HG03378 (cell line): ENCODE measurements around the gene QRICH1.

ENCODE experiments used
- ATAC-seq: cut with Tn5 transposase; IDR thresholded peaks from one replicate; pipeline ENCODE4 v1.9.1; 2021; ENCODE audit warnings: mild to moderate bottlenecking, moderate library complexity; ENCODE audit not compliant: unreplicated experiment

The QRICH1 gene

GRCh38 chr3:49035281-49035680, 58.6 kb downstream of the QRICH1 start:
- no peak for ATAC-seq

- ATAC-seq, result no peak
Observed at GRCh38 chr3:49034650-49035049, 59.2 kb downstream of the QRICH1 start.

GRCh38 chr3:49032646-49033304, 61.1 kb downstream of the QRICH1 start:
- no peak for ATAC-seq

GRCh38 chr3:49030321-49030720, 63.5 kb downstream of the QRICH1 start:
- ATAC-seq, result no peak

- no peak for ATAC-seq
Observed at GRCh38 chr3:49029563-49029884, 64.3 kb downstream of the QRICH1 start.

GRCh38 chr3:49028673-49029562, 65.0 kb downstream of the QRICH1 start, which contains the start of gene IMPDH2:
Gene IMPDH2 (minus strand): TSS chr3:49029398. CDS start chr3:49029350, 48 bp downstream.
- peak; percentile 70 for ATAC-seq

GRCh38 chr3:49028298-49028672, 65.6 kb downstream of the QRICH1 start:
- ATAC-seq, result no peak

- ATAC-seq, result no peak
Observed at GRCh38 chr3:49027634-49028033, 66.2 kb downstream of the QRICH1 start.

GRCh38 chr3:49026536-49026935, 67.3 kb downstream of the QRICH1 start:
- no peak for ATAC-seq

- no peak for ATAC-seq
Observed at GRCh38 chr3:49025793-49026520, 67.9 kb downstream of the QRICH1 start.

- no peak for ATAC-seq
Observed at GRCh38 chr3:49025005-49025792, 68.7 kb downstream of the QRICH1 start.

- no peak for ATAC-seq
Observed at GRCh38 chr3:49024449-49024848, 69.4 kb downstream of the QRICH1 start.

GRCh38 chr3:49023775-49024174, 70.1 kb downstream of the QRICH1 start:
- no peak for ATAC-seq

- ATAC-seq, result no peak
Observed at GRCh38 chr3:49022688-49023171, 71.1 kb downstream of the QRICH1 start.

GRCh38 chr3:49021813-49022687, 71.8 kb downstream of the QRICH1 start, which contains the start of gene NDUFAF3:
Gene NDUFAF3 (plus strand): TSS chr3:49022121. CDS start chr3:49022145, 24 bp downstream.
- ATAC-seq, result peak; percentile 45

- peak; percentile 39 for ATAC-seq
Observed at GRCh38 chr3:49021213-49021812, 72.6 kb downstream of the QRICH1 start.

- no peak for ATAC-seq
Observed at GRCh38 chr3:49020330-49021212, 73.3 kb downstream of the QRICH1 start.

- no peak for ATAC-seq
Observed at GRCh38 chr3:49019941-49020329, 73.9 kb downstream of the QRICH1 start.
